Subcutaneous abdominal adipose tissue (tissue), 5 donors: ENCODE results near the gene ARHGEF4.
"Not testable (repeated sequence)": the region's sequence is repeated elsewhere in the genome, so short reads cannot be mapped to it uniquely, and the experiment has no call there.

Experiments used
- H3K27ac ChIP-seq: one replicate; pipeline ENCODE4 v1.7.0; 2013; ENCODE audit warnings: low read depth, mild to moderate bottlenecking, inconsistent platforms, low read length, moderate library complexity
- H3K27me3 ChIP-seq, 5 donors: one replicate each; pipeline ENCODE4 v1.7.0; 2013; ENCODE audit warnings: low read length in 5 of 5, inconsistent platforms in 1 of 5; ENCODE audit not compliant: control insufficient read depth in 5 of 5, insufficient read depth in 4 of 5
- H3K36me3 ChIP-seq, 5 donors: one replicate each; pipeline ENCODE4 v1.7.0; 2013; ENCODE audit warnings: low read length in 5 of 5; ENCODE audit not compliant: control insufficient read depth in 5 of 5, insufficient read depth in 5 of 5
- H3K4me1 ChIP-seq, 5 donors: one replicate each; pipeline ENCODE4 v1.7.0; 2013; ENCODE audit warnings: low read length in 5 of 5, mild to moderate bottlenecking in 3 of 5, moderate library complexity in 1 of 5; ENCODE audit not compliant: control insufficient read depth in 5 of 5, insufficient read depth in 5 of 5
- H3K4me3 ChIP-seq, 5 donors: one replicate each; pipeline ENCODE4 v1.7.0; 2013; ENCODE audit warnings: low read length in 5 of 5, low read depth in 1 of 5
- H3K9ac ChIP-seq, 5 donors: one replicate each; pipeline ENCODE4 v1.7.0; 2013; ENCODE audit warnings: low read length in 5 of 5, mild to moderate bottlenecking in 4 of 5, moderate library complexity in 3 of 5
- H3K9me3 ChIP-seq, 5 donors: one replicate each; pipeline ENCODE4 v1.7.0; 2013; ENCODE audit warnings: low read length in 5 of 5; ENCODE audit not compliant: control insufficient read depth in 5 of 5
- donor health status: healthy.
- donor health status: healthy.
- donor health status: healthy.
- donor health status: healthy.
- donor health status: healthy.

The ARHGEF4 gene

GRCh38 chr2:130985206-130985780 lies 148.6 kb downstream of the ARHGEF4 start:
- Histone ChIP-seq H3K4me1 (peaks cover 0 to 31% (median 0%) of the 10 kb centered on the region in 5 donors), H3K9ac (no peak overlapping the region), H3K9me3 (no peaks in the 10 kb centered on the region), H3K36me3 (no peaks in the 10 kb centered on the region), H3K27me3 (no peaks in the 10 kb centered on the region), H3K27ac (no peak overlapping the region), H3K4me3 (peak overlapping the region in 2 of 5 donors; percentile 4 to 18)

DNA sequence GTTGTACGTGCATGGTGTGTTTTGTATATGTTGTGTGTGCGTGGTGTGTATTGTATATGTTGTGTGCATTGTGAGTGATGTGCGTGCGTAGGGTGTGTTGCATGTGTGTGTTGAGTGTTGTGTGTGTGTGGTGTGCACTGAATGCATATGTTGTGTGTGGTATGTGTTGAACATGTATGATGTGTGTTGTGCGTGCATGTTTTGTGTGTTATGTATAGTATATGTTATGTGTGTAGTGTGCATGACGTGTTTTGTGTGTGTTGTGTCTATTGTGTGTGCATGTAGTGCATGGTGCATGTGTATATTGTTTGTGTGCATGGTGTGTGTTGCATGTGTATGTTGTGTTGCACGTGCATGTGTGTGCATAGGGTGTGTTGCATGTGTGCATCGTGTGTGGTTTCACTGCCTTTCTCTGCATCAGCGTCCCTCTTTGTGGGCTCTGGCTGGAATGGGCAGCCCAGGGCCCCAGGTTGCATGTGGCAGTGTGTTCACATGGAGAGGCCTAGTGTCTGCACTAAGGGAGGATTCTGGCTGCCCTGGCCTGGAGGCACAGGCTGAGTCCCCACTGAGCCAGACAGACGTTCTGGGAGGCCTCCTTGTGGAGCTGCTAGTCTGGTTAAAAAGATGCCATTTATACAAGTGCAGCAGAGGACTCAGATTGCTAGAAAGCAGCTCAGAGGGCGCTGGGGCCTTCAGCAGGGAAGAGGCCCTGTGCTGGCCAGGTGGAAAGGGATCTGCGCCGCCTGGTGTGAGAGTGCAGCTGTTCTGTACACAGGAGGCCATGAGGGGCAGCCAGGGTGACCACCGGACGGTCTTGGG lies 149.3 kb downstream of the ARHGEF4 start:
- Histone ChIP-seq H3K9me3 (no peaks in the 10 kb centered on the region), H3K36me3 (no peaks in the 10 kb centered on the region)

GRCh38 chr2:130986890-130987493 lies 150.3 kb downstream of the ARHGEF4 start:
- Histone ChIP-seq H3K4me1 (peaks cover 0 to 31% (median 0%) of the 10 kb centered on the region in 5 donors), H3K4me3 (no peak overlapping the region), H3K27me3 (no peaks in the 10 kb centered on the region), H3K27ac (no peak overlapping the region), H3K9me3 (no peaks in the 10 kb centered on the region), H3K9ac (no peak overlapping the region), H3K36me3 (no peaks in the 10 kb centered on the region)

More for the DNA sequence above, 149.3 kb downstream of the ARHGEF4 start:
- peak overlapping the region in 2 of 5 donors; percentile 4 to 18 for H3K4me3 ChIP-seq
- H3K9ac ChIP-seq = no peak overlapping the region
- H3K27ac ChIP-seq = no peak overlapping the region
- no peaks in the 10 kb centered on the region for H3K27me3 ChIP-seq
- peaks cover 0 to 31% (median 0%) of the 10 kb centered on the region in 5 donors for H3K4me1 ChIP-seq

DNA sequence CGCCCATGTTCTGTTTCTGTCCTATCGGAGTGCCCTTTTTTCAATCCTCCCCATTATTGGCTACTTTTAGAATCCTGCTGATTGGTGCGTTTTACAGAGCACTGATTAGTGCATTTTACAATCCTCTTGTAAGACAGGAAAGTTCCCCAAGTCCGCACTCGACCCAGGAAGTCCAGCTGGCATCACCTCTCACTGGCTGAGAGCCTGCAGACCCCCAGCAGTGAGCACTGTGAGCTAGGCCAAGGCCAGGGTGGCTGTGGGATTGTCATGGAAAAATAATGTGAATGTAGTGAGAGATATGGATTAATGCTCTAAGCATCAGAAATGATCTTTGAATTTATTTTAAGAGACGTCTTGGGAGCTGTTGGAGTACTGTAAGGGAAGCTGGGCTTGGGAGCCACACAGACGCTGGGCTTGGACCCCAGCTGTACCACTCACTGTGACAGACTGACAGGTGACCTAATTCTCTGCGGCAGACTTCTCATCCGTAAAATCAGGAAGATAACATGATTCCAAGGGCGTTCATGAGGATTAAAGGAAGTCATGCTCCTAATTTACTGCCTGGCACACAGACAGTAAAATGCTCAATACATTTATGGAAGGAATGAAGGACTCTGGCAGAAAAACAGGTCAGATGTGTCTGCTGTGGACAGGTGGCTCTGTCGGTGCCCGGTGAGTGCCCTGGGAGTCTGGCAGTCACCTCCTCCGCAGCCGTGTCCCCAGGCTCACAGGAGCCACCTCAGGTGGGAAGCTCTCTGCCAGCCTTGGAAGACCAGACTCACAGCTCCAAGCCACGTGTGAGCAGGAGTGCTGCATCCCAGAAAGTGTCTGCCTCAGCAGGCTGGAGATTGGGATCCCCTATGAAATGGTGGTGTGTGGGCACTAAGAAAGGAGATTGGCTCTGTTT lies 151.1 kb downstream of the ARHGEF4 start:
- no peaks in the 10 kb centered on the region for H3K27me3 ChIP-seq
- peaks cover 0 to 31% (median 0%) of the 10 kb centered on the region in 5 donors for H3K4me1 ChIP-seq
- H3K4me3 ChIP-seq = no peak overlapping the region
- no peaks in the 10 kb centered on the region for H3K36me3 ChIP-seq
- H3K9ac ChIP-seq = no peak overlapping the region
- H3K9me3 ChIP-seq = no peaks in the 10 kb centered on the region
- no peak overlapping the region for H3K27ac ChIP-seq

- H3K27me3 ChIP-seq, H3K9me3 ChIP-seq, H3K27ac ChIP-seq, H3K9ac ChIP-seq, H3K4me3 ChIP-seq, H3K36me3 ChIP-seq: not testable (repeated sequence)
- peaks cover 0 to 14% (median 0%) of the 10 kb centered on the region in 5 donors for H3K4me1 ChIP-seq
These were observed 154.7 kb downstream of the ARHGEF4 start for GRCh38 chr2:130991446-130991845.

DNA sequence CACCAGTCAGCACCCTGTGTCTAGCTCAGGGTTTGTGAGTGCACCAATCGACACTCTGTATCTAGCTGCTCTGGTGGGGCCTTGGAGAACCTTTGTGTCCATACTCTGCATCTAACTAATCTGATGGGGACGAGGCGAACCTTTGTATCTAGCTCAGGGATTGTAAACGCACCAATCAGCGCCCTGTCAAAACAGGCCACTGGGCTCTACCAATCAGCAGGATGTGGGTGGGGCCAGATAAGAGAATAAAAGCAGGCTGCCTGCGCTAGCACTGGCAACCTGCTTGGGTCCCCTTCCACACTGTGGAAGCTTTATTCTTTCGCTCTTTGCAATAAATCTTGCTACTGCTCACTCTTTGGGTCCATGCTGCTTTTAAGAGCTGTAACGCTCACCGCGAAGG lies 155.3 kb downstream of the ARHGEF4 start:
- H3K27ac ChIP-seq, H3K4me1 ChIP-seq, H3K36me3 ChIP-seq, H3K27me3 ChIP-seq, H3K9me3 ChIP-seq, H3K9ac ChIP-seq, H3K4me3 ChIP-seq: not testable (repeated sequence)

DNA sequence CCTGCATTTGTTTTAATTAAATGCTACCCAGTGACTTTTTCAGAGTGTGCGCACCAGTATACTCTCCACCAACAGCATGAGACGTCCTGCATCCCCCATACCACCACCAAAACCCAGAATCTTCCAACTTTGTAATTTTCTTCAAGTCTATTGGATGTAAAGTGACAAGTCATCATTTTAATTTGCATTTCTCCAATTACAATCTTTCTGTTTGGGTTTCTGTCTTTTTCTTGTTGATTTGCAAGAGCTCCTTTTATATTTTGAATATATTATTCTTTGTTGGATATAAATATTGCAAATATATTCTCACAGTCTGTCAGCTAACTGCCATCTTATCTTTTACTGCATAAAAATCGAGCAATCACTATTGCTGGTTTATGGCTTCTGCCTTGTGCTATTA lies 160.0 kb downstream of the ARHGEF4 start:
- Histone ChIP-seq H3K9me3 (no peaks in the 10 kb centered on the region), H3K9ac (no peak overlapping the region), H3K36me3 (no peaks in the 10 kb centered on the region), H3K4me3 (no peak overlapping the region), H3K27ac (no peak overlapping the region), H3K4me1 (no peaks in the 10 kb centered on the region), H3K27me3 (peaks cover 0 to 3% (median 0%) of the 10 kb centered on the region in 5 donors)

DNA sequence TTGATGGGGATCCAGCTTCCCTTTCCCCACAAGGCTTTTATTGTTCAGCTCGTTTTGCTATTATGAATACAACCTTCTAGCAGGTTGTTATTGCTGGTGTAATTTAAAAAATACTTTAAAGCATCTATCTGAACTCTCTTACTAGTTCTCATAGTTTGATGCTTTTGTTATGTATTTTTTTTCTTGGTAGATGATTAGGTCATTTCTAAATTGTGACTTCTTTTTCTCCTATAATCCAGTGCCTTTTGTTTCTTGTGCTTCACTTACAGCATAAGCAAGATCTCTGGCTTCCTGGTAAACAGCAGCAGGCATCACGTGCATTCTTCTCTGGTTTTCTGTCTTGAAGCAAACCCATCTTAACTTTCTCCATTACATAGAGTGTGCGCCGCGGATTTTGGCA lies 160.5 kb downstream of the ARHGEF4 start:
- no peaks in the 10 kb centered on the region for H3K9me3 ChIP-seq
- no peak overlapping the region for H3K9ac ChIP-seq
- no peak overlapping the region for H3K27ac ChIP-seq

GRCh38 chr2:130998561-130998960 lies 161.8 kb downstream of the ARHGEF4 start:
- peaks cover 0 to 9% (median 0%) of the 10 kb centered on the region in 5 donors for H3K27me3 ChIP-seq
- no peaks in the 10 kb centered on the region for H3K9me3 ChIP-seq
- no peaks in the 10 kb centered on the region for H3K4me1 ChIP-seq
- no peaks in the 10 kb centered on the region for H3K36me3 ChIP-seq
- H3K4me3 ChIP-seq = no peak overlapping the region
- H3K27ac ChIP-seq = no peak overlapping the region
- H3K9ac ChIP-seq = no peak overlapping the region

More for the DNA sequence above, 160.5 kb downstream of the ARHGEF4 start:
- H3K4me3 ChIP-seq = no peak overlapping the region
- H3K4me1 ChIP-seq = no peaks in the 10 kb centered on the region
- H3K36me3 ChIP-seq = no peaks in the 10 kb centered on the region
- peaks cover 0 to 3% (median 0%) of the 10 kb centered on the region in 5 donors for H3K27me3 ChIP-seq
